ENCODE results near the gene SEM1.
A peak's percentile ranks its signal among the peaks of the same experiment; 100 is the strongest.
"Not testable (repeated sequence)": the region's sequence is repeated elsewhere in the genome, so short reads cannot be mapped to it uniquely, and the experiment has no call there.

SEM1 gene

GRCh38 chr7:96709381-96710228, at the start of gene SEM1:
SEM1 (minus strand) TSS chr7:96709846; CDS start chr7:96709763, 83 bp downstream.
- DNase-seq: peak; percentile 87

- not testable (repeated sequence) for DNase-seq
Measured at GRCh38 chr7:96757880-96758279, 48.2 kb upstream of the SEM1 start.

GRCh38 chr7:96747418-96747940, 37.8 kb upstream of the SEM1 start:
- DNase-seq: no peak

- DNase-seq: no peak
Measured at GRCh38 chr7:96740130-96740529, 30.5 kb upstream of the SEM1 start.

GRCh38 chr7:96739609-96740008, 30.0 kb upstream of the SEM1 start:
- peak; percentile 55 for DNase-seq

GRCh38 chr7:96739167-96739566, 29.5 kb upstream of the SEM1 start:
- no peak for DNase-seq

GRCh38 chr7:96738705-96739104, 29.1 kb upstream of the SEM1 start:
- no peak for DNase-seq

GRCh38 chr7:96737545-96738050, 28.0 kb upstream of the SEM1 start:
- DNase-seq: no peak

GRCh38 chr7:96734343-96734742, 24.7 kb upstream of the SEM1 start:
- DNase-seq: no peak

- no peak for DNase-seq
Measured at GRCh38 chr7:96729820-96730219, 20.2 kb upstream of the SEM1 start.

GRCh38 chr7:96728139-96728538, 18.5 kb upstream of the SEM1 start:
- no peak for DNase-seq

GRCh38 chr7:96727534-96728088, 18.0 kb upstream of the SEM1 start:
- DNase-seq: no peak

- no peak for DNase-seq
Measured at GRCh38 chr7:96723622-96724021, 14.0 kb upstream of the SEM1 start.

- DNase-seq: not testable (repeated sequence)
Measured at GRCh38 chr7:96722928-96723327, 13.3 kb upstream of the SEM1 start.

GRCh38 chr7:96720843-96721242, 11.2 kb upstream of the SEM1 start:
- no peak for DNase-seq

- DNase-seq: peak; percentile 45
Measured at GRCh38 chr7:96719164-96719563, 9.5 kb upstream of the SEM1 start.

- DNase-seq: no peak
Measured at GRCh38 chr7:96718107-96719003, 8.7 kb upstream of the SEM1 start.

GRCh38 chr7:96713037-96713436, 3.4 kb upstream of the SEM1 start:
- no peak for DNase-seq

- no peak for DNase-seq
Measured at GRCh38 chr7:96710544-96710943, 898 bp upstream of the SEM1 start.

GRCh38 chr7:96708872-96709271, 774 bp downstream of the SEM1 start:
- DNase-seq: no peak

- DNase-seq: no peak
Measured at GRCh38 chr7:96707901-96708774, 1.5 kb downstream of the SEM1 start.

GRCh38 chr7:96701258-96701657, 8.4 kb downstream of the SEM1 start:
- no peak for DNase-seq

All from COR-L47 (cell line).